T-cell (primary cell): ENCODE data around the gene PDXDC1. TPM values are rescaled to one million over a fixed set of nuclear protein-coding genes. Genes with fewer than 3 reads are reported as not detected.
"Not testable (repeated sequence)": the region's sequence is repeated elsewhere in the genome, so short reads cannot be mapped to it uniquely, and the experiment has no call there.

Experiments
- ATAC-seq, 4 experiments: fragments of 200-7000 bp in 3 of 4; fragments of 150-1000 bp in 1 of 4; cut with Tn5 transposase; replicated peaks in 1 of 4; 1 replicate in 3 of 4; 2 replicates in 1 of 4; pipeline ENCODE4 v1.10.0; 2021; ENCODE audit warnings: moderate library complexity in 3 of 4, mild to moderate bottlenecking in 2 of 4, moderate number of reproducible peaks in 1 of 4
- CTCF ChIA-PET, 2 donors: fragments of 300-600 bp; sonication (Branson Sonifier 250); formaldehyde crosslinking; loops; one replicate each; lab custom pipeline; 2022; ENCODE audit warnings: antibody characterized with exemption in 2 of 2; lab: Charles Lee
- POLR2A ChIA-PET, 2 donors: fragments of 300-600 bp; sonication (Branson Sonifier 250); formaldehyde crosslinking; loops; one replicate each; lab custom pipeline; 2022; ENCODE audit warnings: antibody characterized with exemption in 2 of 2; lab: Charles Lee
- DNase-seq, 35 experiments: peaks; one replicate each; pipeline versions ENCODE4 v3.0.0 to v3.0.0-alpha.2; 2013 to 2023
- H3K27ac ChIP-seq: one replicate; pipeline ENCODE4 v1.5.1; 2013; ENCODE audit warnings: low read length
- H3K27me3 ChIP-seq, 2 experiments: replicated peaks in 1 of 2; 1 replicate in 1 of 2; 2 replicates in 1 of 2; pipeline versions ENCODE4 v1.6.1 to v1.7.0; 2013; ENCODE audit warnings: low read length in 1 of 2, mixed read lengths in 1 of 2; ENCODE audit not compliant: control insufficient read depth in 2 of 2, insufficient read depth in 2 of 2; ENCODE audit errors: extremely low read depth in 1 of 2
- H3K36me3 ChIP-seq, 2 donors: 1 replicate in 1 of 2; 2 replicates in 1 of 2; pipeline versions ENCODE4 v1.6.1 to v1.7.0; 2013; ENCODE audit warnings: low read length in 1 of 2; ENCODE audit not compliant: control insufficient read depth in 2 of 2, insufficient read depth in 1 of 2; ENCODE audit errors: extremely low read depth in 1 of 2
- H3K4me1 ChIP-seq, 2 experiments: 1 replicate in 1 of 2; 2 replicates in 1 of 2; pipeline versions ENCODE4 v1.6.1 to v1.7.0; 2013; ENCODE audit warnings: low read length in 2 of 2, mixed read lengths in 1 of 2; ENCODE audit not compliant: insufficient read depth in 2 of 2, control insufficient read depth in 1 of 2; ENCODE audit errors: extremely low read depth in 1 of 2
- H3K4me3 ChIP-seq, 2 donors: 1 replicate in 1 of 2; 2 replicates in 1 of 2; pipeline versions ENCODE4 v1.5.1 to v1.7.0; 2013; ENCODE audit warnings: mild to moderate bottlenecking in 2 of 2, low read length in 1 of 2, moderate library complexity in 1 of 2; ENCODE audit not compliant: control insufficient read depth in 1 of 2; ENCODE audit errors: extremely low read depth in 1 of 2
- H3K9me3 ChIP-seq: 2 replicates; pipeline ENCODE4 v1.7.0; 2013
- H3K27ac Mint-ChIP-seq, 2 donors: one replicate each; pipeline ENCODE4 v1.8.0; 2020 to 2021; ENCODE audit warnings: mild to moderate bottlenecking in 2 of 2, mixed read lengths in 2 of 2
- H3K27me3 Mint-ChIP-seq, 2 donors: one replicate each; pipeline ENCODE4 v1.8.0; 2021 to 2022; ENCODE audit warnings: mixed read lengths in 2 of 2
- H3K36me3 Mint-ChIP-seq: one replicate; pipeline ENCODE4 v1.8.0; 2021; ENCODE audit warnings: mixed read lengths
- H3K4me1 Mint-ChIP-seq, 3 donors: one replicate each; pipeline ENCODE4 v1.8.0; 2020 to 2022; ENCODE audit warnings: mixed read lengths in 3 of 3, mild to moderate bottlenecking in 1 of 3
- H3K4me3 Mint-ChIP-seq, 3 donors: one replicate each; pipeline ENCODE4 v1.8.0; 2020 to 2022; ENCODE audit warnings: mild to moderate bottlenecking in 3 of 3, mixed read lengths in 3 of 3, moderate library complexity in 3 of 3
- H3K9me3 Mint-ChIP-seq, 3 donors: one replicate each; pipeline ENCODE4 v1.8.0; 2020 to 2022; ENCODE audit warnings: mixed read lengths in 3 of 3
- WGBS: methylation state at CpG from one replicate; pipeline ENCODE4 v1.1.5; 2013; ENCODE audit warnings: missing lambda C conversion rate; ENCODE audit not compliant: insufficient coverage; 5-methylcytosine and 5-hydroxymethylcytosine counted together
- total RNA-seq, 35 experiments: library from RNA in 6 of 35; stranded (reverse) in 6 of 35; fragments of 120-200 nt in 1 of 35; gene quantifications; one replicate each; pipeline versions ENCODE4 v1.2.1 to v1.2.4 and lab custom pipeline; 2013 to 2026

Gene PDXDC1
- total RNA-seq, 5 donors from 2014 or later (not counting 1 experiment from before 2014, with no cell fraction given), result 63.3 to 84.7 (median 72.4) TPM

GRCh38 chr16:15134752-15135482 is 160.1 kb downstream of the PDXDC1 start:
- H3K4me3 Mint-ChIP-seq, result not testable (repeated sequence)

GRCh38 chr16:15135483-15136360 is 160.9 kb downstream of the PDXDC1 start:
- CTCF ChIA-PET, H3K27ac ChIP-seq, H3K4me3 Mint-ChIP-seq, H3K4me1 ChIP-seq, H3K9me3 ChIP-seq, DNase-seq, H3K9me3 Mint-ChIP-seq, H3K36me3 Mint-ChIP-seq, POLR2A ChIA-PET, ATAC-seq, H3K36me3 ChIP-seq, H3K27me3 ChIP-seq, H3K4me3 ChIP-seq, H3K27ac Mint-ChIP-seq, H3K27me3 Mint-ChIP-seq, H3K4me1 Mint-ChIP-seq: not testable (repeated sequence)
- WGBS, result 97% methylated on average over 21 of the region's 50 CpGs

More at GRCh38 chr16:15134752-15135482, 160.1 kb downstream of the PDXDC1 start:
- DNase-seq, ATAC-seq, POLR2A ChIA-PET, H3K27ac ChIP-seq, H3K27me3 ChIP-seq, H3K9me3 ChIP-seq, H3K9me3 Mint-ChIP-seq, H3K4me1 Mint-ChIP-seq, H3K27me3 Mint-ChIP-seq, CTCF ChIA-PET, H3K4me3 ChIP-seq, H3K36me3 ChIP-seq, H3K36me3 Mint-ChIP-seq, H3K4me1 ChIP-seq, H3K27ac Mint-ChIP-seq: not testable (repeated sequence)
- WGBS, result no CpG with 5 or more reads among the region's 33 CpGs

GRCh38 chr16:15137514-15137913 is 162.7 kb downstream of the PDXDC1 start:
- ATAC-seq, POLR2A ChIA-PET, H3K4me3 Mint-ChIP-seq, H3K27me3 ChIP-seq, DNase-seq, H3K27me3 Mint-ChIP-seq, H3K27ac ChIP-seq, CTCF ChIA-PET, H3K4me1 ChIP-seq, H3K27ac Mint-ChIP-seq, H3K4me3 ChIP-seq, H3K9me3 Mint-ChIP-seq, H3K36me3 ChIP-seq, H3K9me3 ChIP-seq, H3K4me1 Mint-ChIP-seq, H3K36me3 Mint-ChIP-seq: not testable (repeated sequence)
- 100% methylated on average over 1 of the region's 15 CpGs for WGBS

GRCh38 chr16:15140444-15141365 is 165.9 kb downstream of the PDXDC1 start:
- POLR2A ChIA-PET, H3K36me3 Mint-ChIP-seq, DNase-seq, H3K27ac ChIP-seq, H3K4me1 Mint-ChIP-seq, CTCF ChIA-PET, H3K27me3 ChIP-seq, H3K36me3 ChIP-seq, H3K27ac Mint-ChIP-seq, H3K27me3 Mint-ChIP-seq, H3K4me3 Mint-ChIP-seq, H3K9me3 Mint-ChIP-seq, H3K4me1 ChIP-seq, H3K4me3 ChIP-seq, H3K9me3 ChIP-seq, ATAC-seq: not testable (repeated sequence)
- WGBS, result 89% methylated on average over 18 of the region's 30 CpGs

- Histone ChIP-seq H3K9me3 (no peaks in the 10 kb centered on the region), H3K27me3 (no peaks in the 10 kb centered on the region), H3K36me3 (peaks cover 0 to 3% of the 10 kb centered on the region in 2 donors), H3K4me1 (peaks cover 0 to 4% of the 10 kb centered on the region in 2 experiments), H3K4me3 (no peak overlapping the region), H3K27ac (no peak overlapping the region)
- no peak for DNase-seq
- peaks cover 0 to 8% (median 5%) of the 10 kb centered on the region in 3 donors for H3K4me1 Mint-ChIP-seq
- no peaks in the 10 kb centered on the region for H3K36me3 Mint-ChIP-seq
- no peak overlapping the region for H3K27ac Mint-ChIP-seq
- POLR2A ChIA-PET, result no interaction called here
- ATAC-seq, result no peak
- no peaks in the 10 kb centered on the region for H3K9me3 Mint-ChIP-seq
- CTCF ChIA-PET, result no interaction called here
- H3K27me3 Mint-ChIP-seq, result no peaks in the 10 kb centered on the region
- H3K4me3 Mint-ChIP-seq, result no peak overlapping the region
- 96% methylated on average over 11 of the region's 15 CpGs for WGBS
Observed at GRCh38 chr16:15141586-15141985, 166.8 kb downstream of the PDXDC1 start.
